B cell (primary cell): ENCODE data around the gene SLC29A4.
"Not testable (repeated sequence)": the region's sequence is repeated elsewhere in the genome, so short reads cannot be mapped to it uniquely, and the experiment has no call there.

Experiments used
- CTCF ChIP-seq: fragments of 200-600 bp; IDR thresholded peaks from one replicate; pipeline ENCODE4 v1.8.0; 2022; ENCODE audit warnings: antibody characterized with exemption, mild to moderate bottlenecking
- EZH2 ChIP-seq: IDR thresholded peaks from 2 replicates; pipeline ENCODE4 v1.6.1; 2012; ENCODE audit warnings: borderline replicate concordance, low read depth, mild to moderate bottlenecking, moderate library complexity, low read length; ENCODE audit not compliant: insufficient read depth, poor library complexity, severe bottlenecking

GRCh38 chr7:5313076-5313885 lies 30.5 kb downstream of the SLC29A4 start:
- not testable (repeated sequence) for TF ChIP-seq EZH2, CTCF
